ENCODE measurements around the gene TRIP6. TPM values are rescaled to one million over a fixed set of nuclear protein-coding genes. Genes with fewer than 3 reads are reported as not detected.

TRIP6 gene
- total RNA-seq, 1 donor from 2014 or later, result 109 TPM

GRCh38 chr7:100835903-100836811 lies 31.0 kb upstream of the TRIP6 start:
- peak overlapping the region; percentile 41 for H3K4me3 Mint-ChIP-seq

GRCh38 chr7:100836812-100837098 lies 30.4 kb upstream of the TRIP6 start:
- Mint-ChIP-seq H3K9me3 (no peaks in the 10 kb centered on the region), H3K27ac (peak overlapping the region; percentile 98), H3K4me1 (peaks cover 29% of the 10 kb centered on the region), H3K27me3 (ENCODE audit: low read depth) (no peaks in the 10 kb centered on the region), H3K4me3 (peak overlapping the region; percentile 67), H3K36me3 (no peaks in the 10 kb centered on the region)
- TF ChIP-seq CTCF (IDR thresholded peaks at IDR 0.05; ENCODE audit: unreplicated experiment), result no peak
- no peak for DNase-seq (ENCODE audit: low spot score in 2 of 2, unreplicated experiment in 2 of 2)

More at GRCh38 chr7:100835903-100836811, 31.0 kb upstream of the TRIP6 start:
- Mint-ChIP-seq H3K27ac (peak overlapping the region; percentile 98), H3K36me3 (no peaks in the 10 kb centered on the region), H3K9me3 (no peaks in the 10 kb centered on the region), H3K27me3 (ENCODE audit: low read depth) (no peaks in the 10 kb centered on the region), H3K4me1 (peaks cover 29% of the 10 kb centered on the region)
- peak in 1 of 2 experiments; percentile 66 for DNase-seq (ENCODE audit: low spot score in 2 of 2, unreplicated experiment in 2 of 2)
- no peak for TF ChIP-seq CTCF (IDR thresholded peaks at IDR 0.05; ENCODE audit: unreplicated experiment)

GRCh38 chr7:100837099-100837836 lies 29.9 kb upstream of the TRIP6 start:
- Mint-ChIP-seq H3K27me3 (ENCODE audit: low read depth) (no peaks in the 10 kb centered on the region), H3K4me3 (peak overlapping the region; percentile 67)
- DNase-seq (ENCODE audit: low spot score in 2 of 2, unreplicated experiment in 2 of 2), result peak; percentile 79 to 86

GRCh38 chr7:100839361-100839760 lies 27.8 kb upstream of the TRIP6 start:
- Mint-ChIP-seq H3K36me3 (no peaks in the 10 kb centered on the region), H3K4me3 (no peak overlapping the region), H3K27ac (no peak overlapping the region), H3K27me3 (ENCODE audit: low read depth) (no peaks in the 10 kb centered on the region), H3K9me3 (no peaks in the 10 kb centered on the region), H3K4me1 (peaks cover 28% of the 10 kb centered on the region)
- TF ChIP-seq CTCF (IDR thresholded peaks at IDR 0.05; ENCODE audit: unreplicated experiment), result no peak
- DNase-seq (ENCODE audit: low spot score in 2 of 2, unreplicated experiment in 2 of 2), result no peak

More at GRCh38 chr7:100837099-100837836, 29.9 kb upstream of the TRIP6 start:
- Mint-ChIP-seq H3K27ac (peak overlapping the region; percentile 96), H3K36me3 (no peaks in the 10 kb centered on the region), H3K9me3 (no peaks in the 10 kb centered on the region), H3K4me1 (peaks cover 29% of the 10 kb centered on the region)
- TF ChIP-seq CTCF (IDR thresholded peaks at IDR 0.05; ENCODE audit: unreplicated experiment), result no peak

GRCh38 chr7:100840470-100841100 lies 26.6 kb upstream of the TRIP6 start:
- H3K27me3 Mint-ChIP-seq (ENCODE audit: low read depth), result no peaks in the 10 kb centered on the region

More at GRCh38 chr7:100840470-100841100, 26.6 kb upstream of the TRIP6 start:
- no peak for TF ChIP-seq CTCF (IDR thresholded peaks at IDR 0.05; ENCODE audit: unreplicated experiment)
- Mint-ChIP-seq H3K4me1 (peaks cover 26% of the 10 kb centered on the region), H3K4me3 (no peak overlapping the region), H3K36me3 (no peaks in the 10 kb centered on the region), H3K9me3 (no peaks in the 10 kb centered on the region), H3K27ac (no peak overlapping the region)
- no peak for DNase-seq (ENCODE audit: low spot score in 2 of 2, unreplicated experiment in 2 of 2)
